Measurements from ENCODE around the gene CDKN1C. TPM values are rescaled to one million over a fixed set of nuclear protein-coding genes. Genes with fewer than 3 reads are reported as not detected.

The CDKN1C gene
- polyA plus RNA-seq, 4 donors = 125 to 210 (median 138) TPM

DNA sequence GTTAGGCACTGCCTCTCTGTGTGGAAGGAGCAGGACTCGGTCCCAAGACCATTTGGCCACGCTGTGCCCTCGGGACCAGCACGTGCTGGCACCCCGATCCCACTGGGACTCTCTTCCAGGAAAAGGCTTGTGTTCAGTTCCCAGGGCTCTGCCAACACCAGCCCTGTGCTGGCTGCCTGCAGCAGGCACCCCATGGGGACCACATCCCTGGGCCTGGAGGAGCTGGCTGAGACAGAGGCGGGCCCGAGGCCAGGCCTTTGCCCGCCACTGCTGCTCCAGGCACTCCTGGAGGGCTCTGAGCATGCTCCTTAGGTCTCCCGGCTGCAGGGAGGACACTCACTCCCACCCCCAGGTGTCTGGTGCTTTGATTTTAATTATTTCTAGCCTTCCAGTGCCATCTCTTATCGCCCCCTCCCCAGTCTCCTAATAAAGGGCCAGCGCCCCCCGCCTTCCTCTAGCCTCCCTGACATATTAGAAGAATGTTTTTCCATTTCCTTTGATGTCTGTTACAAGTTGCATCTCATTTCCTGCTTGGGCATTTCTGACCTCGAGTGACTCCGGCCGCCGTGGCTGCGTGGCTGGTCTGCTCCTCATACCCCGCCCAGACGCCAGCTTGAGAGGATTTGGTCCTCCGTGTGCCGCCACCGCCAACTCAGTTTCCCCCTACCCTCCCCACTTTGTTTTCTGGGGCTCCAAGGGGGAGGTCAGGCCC is 14.4 kb downstream of the CDKN1C start:
- DNase-seq (ENCODE audit: low read depth in 4 of 4, low spot score in 2 of 4) = no peak

DNA sequence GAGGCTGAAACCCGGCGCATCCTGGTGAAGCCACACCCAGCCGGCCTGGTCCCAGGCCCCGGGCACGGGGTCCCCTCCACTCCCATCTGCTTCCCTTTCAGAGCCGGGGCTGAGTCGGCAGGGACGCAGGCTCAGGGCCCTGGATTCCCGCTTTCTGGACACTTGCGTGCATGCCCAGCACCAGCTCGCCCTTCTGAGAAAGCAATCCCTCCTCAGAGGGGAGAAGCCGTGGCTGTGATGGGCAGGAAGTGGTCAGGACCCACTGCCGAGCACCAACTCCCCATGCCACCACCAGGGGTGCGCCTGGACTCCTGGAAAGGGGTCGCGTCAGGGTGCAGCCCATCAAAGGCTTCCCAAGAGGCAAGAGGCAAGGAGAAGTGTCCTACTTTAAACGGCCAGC is 15.1 kb downstream of the CDKN1C start:
- no peak for DNase-seq (ENCODE audit: low read depth in 4 of 4, low spot score in 2 of 4)

DNA sequence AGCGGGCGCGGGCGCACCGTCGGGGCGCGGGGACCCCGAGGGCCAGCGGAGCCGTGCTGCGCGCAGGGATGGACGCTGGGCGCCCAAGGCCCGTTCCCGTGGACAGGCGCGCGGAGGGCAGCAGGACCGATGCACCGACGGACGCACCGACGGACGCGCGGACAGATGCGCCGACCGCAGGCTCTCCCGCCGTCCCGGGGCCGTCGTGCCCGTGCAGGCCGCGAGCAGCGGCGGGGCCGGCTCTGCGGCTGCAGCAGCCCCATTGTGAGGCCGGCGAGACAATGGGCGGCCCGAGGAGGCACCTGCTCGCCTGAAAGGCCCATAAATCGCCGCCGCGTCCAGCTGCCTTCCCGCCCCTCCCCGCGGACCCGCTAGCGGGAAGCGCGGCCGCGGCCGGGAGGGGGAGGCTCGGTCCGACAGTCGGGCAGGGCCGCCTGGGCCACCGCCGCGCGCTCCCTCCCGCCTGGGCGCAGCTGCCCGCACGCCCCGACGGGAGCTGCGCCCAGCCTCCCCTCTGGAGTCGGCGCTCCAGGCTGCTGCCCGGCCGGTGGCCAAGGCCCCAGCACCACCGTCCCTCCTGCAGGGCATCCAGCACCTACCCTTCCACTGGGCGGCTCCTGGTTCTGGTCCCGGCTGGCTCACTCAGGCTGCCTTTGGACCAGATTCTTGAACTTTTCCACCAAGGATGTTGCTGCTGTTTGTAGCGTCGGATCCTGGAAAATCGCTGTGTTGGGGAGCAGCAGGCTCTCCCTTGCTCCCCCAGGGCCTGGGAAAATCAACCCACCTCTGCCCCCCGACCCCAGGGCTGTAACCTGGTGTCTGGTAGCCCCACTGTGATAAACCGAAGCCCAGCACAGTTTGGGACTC is 15.8 kb downstream of the CDKN1C start:
- DNase-seq (ENCODE audit: low read depth in 4 of 4, low spot score in 2 of 4) = no peak

DNA sequence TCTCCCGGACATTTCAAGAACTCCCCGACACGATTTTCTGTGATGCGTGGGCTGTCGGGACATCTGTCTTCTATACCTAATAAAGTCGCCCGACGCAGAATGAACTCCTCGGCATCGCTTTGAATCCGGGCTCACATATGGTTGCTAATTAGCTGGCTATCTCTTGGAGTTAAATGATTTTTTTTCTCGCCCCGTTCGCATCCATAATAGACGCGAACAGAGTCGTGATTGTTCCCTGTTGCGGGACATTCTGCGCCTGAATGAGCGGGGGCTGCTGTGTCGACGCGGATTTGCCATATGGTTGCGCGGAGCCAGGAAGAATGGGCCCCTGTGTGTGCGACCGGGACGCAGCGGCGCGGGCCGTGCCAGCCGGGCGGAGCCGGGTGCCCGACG is 16.4 kb downstream of the CDKN1C start:
- DNase-seq (ENCODE audit: low read depth in 4 of 4, low spot score in 2 of 4) = no peak

DNA sequence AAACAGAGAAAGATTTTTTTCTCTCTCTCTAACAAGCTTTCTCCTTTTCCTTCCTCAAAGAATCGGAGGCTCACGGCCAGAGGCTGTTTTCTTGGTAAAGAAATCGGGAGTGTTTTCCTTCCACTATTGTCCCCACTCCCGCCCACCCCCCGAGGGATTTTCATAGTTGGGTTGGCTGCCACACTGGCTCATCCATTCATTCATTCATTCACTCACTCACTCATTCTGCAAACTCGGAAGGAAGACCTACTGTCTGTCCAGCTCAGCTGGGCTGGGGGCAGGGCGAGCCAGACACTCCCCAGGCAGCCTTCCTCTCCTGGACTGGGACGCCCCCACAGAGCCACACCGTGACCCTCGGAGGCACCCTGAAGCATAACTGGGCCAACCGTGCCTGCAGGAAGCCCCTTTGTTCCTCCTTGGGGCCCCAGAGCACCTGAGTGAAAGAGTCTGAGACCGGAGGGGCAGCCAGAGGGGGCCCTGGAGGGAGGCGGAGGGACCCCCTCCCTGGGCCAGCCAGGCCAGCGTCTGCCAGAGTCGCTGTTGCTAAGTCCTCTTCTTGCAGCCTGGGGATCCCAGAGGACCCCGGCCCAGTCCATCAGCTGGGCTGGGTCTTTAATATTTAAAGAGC is 17.0 kb downstream of the CDKN1C start:
- no peak for DNase-seq (ENCODE audit: low read depth in 4 of 4, low spot score in 2 of 4)

DNA sequence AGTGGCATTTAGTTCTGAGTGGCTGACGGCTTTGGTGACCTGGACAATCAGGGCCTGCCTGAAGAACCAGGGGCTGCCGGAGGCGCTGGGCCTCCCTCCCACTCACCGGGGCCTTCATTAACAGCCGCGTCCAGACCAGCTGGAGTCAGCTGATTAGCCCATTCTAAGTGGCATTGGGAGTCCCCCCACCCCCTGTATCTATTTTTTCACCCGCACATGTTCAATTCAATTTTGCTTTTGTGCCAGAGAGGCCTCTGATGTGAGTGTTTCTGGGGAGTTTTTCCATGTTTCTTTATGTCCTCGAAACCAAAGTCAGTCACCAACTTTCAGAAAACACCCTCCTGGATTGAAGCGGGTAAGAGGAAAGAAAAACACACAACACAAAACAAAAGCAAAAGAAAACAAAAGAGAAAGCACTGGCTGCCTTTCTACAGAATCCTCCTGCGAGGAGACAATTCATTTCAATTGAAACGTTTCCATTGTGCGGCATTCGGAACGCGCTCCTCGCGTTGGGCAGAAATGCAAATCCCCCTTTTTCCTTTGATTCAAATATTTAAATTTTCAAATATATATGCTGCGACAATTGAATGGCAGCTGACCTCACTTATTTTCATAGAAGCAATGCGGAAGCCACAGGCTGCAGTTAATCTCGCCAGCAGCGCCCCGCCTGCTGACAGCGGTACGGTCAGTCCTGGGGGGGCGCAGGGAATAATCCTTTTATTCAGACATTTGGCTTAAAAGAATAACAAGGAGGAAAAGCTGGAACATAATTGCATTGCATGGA is 17.7 kb downstream of the CDKN1C start:
- no peak for DNase-seq (ENCODE audit: low read depth in 4 of 4, low spot score in 2 of 4)

DNA sequence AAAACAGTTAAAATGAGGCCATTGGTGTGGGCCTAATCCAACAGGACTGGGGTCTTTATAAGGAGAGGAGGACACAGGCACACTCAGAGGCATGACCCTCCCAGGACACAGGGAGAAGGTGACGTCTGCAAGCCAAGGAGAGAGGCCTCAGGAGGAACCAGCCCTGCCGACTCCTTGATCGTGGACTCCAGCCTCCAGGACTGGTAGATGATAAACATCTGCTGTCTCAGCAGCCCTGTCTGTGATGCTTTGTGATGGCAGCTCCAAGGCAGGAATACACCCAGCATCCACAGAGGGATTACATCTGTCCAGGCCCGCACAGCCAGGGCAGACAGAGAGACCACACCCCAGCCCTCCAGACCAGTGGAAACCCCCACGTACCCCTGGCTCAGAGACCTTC is 18.4 kb downstream of the CDKN1C start:
- no peak for DNase-seq (ENCODE audit: low read depth in 4 of 4, low spot score in 2 of 4)

DNA sequence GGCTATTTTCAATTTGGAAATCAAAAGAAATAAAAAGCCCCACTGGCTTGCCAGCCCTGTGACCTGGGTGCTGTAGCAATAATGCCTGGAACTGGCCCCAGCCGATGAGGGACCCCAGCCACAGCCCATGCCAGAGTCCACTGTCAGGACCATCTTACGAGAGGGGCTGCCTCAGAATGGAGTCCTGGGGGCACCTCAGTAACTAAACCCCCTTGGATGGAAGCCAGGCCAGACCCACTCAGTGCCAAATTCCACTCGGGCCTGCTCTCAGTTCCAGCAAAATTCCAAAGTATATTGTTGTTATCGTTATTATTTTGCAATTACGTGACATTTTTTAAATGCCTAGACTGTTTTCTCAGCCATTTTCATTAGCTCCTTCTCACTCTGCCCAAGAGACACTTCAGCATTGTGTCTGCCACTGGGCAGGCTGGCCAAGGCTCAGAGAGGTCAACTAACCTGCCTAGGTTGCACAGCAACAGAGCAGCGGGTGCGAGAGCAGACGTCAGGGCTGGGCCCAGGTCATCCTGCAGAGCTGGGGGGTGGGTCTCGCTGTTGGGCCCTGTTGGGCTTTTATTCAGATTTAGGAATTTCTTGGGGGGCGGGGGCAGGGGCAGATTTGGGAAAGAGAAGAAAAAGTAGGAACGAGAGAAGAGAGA is 19.5 kb downstream of the CDKN1C start:
- no peak for DNase-seq (ENCODE audit: low read depth in 4 of 4, low spot score in 2 of 4)

DNA sequence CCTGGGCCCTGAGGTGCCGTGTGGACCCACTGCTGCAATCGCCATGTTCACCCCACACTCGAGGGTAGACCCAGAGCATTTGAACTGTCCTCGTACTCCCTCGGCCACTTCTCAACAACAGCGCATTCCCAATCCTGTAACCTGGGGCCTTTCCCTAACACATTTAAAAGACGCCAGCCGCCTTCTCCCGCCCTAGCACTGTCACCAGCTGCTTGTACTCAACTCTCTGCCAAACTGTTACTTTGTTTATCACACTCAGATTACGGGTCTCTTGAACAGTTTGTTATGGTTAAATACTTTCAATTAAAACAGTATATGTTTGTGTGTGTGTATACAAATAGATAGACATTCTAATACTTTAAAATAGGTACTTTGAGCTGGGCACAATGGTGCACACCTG is 20.7 kb downstream of the CDKN1C start:
- no peak for DNase-seq (ENCODE audit: low read depth in 4 of 4, low spot score in 2 of 4)

DNA sequence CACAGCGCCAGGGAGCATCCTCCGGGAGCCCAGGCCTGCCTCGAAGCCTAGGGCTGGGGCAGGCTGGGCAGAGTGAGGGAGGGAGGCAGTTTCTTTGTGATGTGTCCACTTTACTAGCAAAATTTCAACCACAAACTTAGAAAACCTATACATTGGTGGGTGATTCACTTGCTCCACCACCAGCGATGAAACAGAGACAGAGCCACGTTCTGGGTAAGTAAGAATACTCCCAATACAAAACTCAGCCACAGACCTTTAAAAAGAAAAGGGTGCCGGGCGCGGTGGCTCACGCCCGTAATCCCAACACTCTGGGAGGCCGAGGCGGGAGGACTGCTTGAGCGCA is 22.3 kb downstream of the CDKN1C start:
- DNase-seq (ENCODE audit: low read depth in 4 of 4, low spot score in 2 of 4) = no peak

DNA sequence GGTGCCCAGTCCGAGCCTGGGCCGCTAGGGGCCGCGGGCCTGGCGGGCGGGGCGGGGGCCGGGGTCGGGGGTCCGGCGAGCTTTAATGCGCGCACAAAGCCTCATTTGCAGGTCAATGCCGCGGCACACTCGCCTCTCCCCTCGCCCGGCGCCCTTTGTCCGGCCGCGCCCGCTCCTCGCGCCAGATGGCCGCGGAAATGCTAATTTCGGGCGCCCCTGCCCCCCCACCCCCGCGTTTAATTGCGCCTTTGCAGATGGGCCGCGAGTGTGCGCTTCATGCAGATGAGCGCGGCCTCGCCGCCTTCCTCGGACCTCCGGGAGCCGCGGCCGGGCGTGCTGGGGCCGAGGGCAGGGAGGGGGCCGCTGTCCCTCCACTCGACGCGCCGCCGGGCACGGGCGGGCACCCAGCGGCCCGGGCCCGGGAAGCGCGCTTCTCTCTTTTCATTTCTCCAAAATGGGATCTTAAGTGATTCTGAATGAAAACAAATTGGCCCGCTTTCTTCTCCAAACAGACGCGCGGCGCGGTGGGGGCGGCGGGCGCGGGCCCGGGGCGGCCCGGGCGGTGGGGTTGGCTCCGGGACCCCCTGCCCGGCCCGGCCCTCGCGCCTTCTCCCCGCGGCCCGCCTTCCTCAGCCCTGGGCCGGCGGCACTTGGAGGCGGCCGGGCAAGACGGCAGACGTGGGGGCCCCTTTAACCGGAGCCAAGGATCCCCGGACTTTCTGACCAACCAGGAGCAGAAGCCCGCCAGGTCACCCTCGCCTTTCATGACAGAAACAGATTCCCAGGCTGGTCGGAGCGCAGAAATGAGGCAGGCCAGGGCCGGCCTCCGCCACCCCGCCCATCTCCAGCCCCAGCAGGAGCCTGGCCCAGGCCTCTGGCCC is 22.9 kb downstream of the CDKN1C start:
- DNase-seq (ENCODE audit: low read depth in 4 of 4, low spot score in 2 of 4) = no peak

DNA sequence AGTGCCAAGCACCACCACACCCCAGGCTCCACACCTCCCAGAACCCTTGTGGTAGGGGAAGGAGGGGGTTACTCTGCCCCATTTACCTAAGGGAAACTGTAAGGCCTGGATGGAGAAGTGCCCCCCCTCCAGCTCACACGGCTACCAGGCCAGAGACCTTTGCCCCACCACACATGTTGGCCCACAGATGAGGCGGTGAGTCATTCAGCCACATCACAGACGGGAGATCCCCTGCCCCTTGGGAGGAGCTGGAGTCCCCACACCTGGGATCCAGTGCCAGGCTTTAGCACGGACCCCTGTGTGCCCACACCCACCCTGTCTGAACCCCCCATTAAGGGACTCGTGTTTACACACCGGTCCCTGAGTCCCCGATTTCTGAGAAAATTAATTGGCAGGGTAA is 24.9 kb downstream of the CDKN1C start:
- DNase-seq (ENCODE audit: low read depth in 4 of 4, low spot score in 2 of 4) = no peak

DNA sequence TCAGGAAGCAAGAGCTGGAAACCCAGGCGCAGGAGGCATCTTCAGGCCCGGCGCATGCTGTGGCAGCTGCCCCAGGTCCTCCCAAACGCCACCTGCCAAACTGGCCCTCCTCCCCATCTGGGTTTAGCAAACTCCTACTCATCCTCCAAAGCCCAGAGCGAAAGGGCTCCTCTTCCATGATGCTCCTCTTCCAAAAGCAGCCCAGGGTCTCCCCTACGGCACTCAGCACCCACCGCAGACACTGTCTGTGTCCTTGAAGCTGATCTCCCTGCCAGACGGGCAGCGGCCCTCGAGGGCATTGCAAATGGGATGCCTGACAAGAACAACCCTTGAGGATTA is 25.9 kb downstream of the CDKN1C start:
- DNase-seq (ENCODE audit: low read depth in 4 of 4, low spot score in 2 of 4) = no peak

DNA sequence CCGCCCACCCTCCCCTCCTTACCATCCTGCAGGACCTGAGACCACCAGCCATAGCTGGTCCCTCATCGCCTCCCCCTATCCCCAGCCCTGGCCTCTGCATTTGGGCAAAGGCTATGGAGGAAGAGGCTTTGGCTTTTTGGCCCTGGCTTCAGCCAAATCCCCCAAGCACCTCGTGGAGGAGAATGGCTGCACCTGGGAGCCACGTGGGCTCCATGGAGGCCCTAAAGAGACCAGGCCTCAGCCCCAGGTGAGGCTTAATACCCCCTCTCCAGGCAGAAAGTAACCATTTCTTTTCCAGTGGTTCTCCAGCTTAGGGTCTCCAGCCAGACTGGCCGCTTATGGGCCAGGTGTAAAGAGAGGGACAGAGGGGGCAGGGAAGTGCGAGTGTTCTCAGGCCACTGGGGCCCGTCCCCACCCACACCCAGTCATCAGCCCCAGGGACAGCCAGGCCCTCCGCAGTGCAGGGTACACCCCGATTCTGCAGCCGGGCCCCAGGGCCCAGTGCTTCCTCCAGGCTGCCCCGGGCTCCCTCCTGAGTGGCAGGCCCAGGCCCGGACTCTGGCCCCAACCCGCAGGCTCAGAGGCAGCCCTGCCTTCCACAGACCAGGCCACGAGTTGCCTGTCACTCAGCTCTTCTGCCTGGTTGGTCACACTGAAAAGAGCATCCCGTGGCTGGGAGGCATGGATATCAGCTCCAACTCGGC is 26.4 kb downstream of the CDKN1C start:
- DNase-seq (ENCODE audit: low read depth in 4 of 4, low spot score in 2 of 4) = no peak

DNA sequence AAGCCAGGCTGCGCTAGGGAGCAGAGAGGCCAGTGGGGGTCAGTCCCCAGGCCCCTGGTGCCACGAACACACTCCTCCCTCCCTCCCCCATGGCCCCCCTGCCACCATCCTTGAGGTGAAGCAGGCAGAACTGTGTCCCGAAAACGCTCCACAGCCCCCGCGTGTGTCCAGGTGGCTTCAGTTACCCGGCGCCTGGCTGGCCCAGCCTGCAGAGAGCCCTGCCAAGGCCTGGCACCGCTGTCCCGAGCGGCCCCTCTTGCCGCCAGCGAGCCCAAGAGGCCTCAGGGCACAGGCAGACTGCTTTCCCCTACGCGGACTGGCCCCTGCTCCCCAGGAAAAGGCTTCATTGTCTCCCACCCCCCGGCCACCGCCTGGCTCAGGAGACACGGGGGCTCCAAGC is 27.7 kb downstream of the CDKN1C start:
- DNase-seq (ENCODE audit: low read depth in 4 of 4, low spot score in 2 of 4) = no peak

DNA sequence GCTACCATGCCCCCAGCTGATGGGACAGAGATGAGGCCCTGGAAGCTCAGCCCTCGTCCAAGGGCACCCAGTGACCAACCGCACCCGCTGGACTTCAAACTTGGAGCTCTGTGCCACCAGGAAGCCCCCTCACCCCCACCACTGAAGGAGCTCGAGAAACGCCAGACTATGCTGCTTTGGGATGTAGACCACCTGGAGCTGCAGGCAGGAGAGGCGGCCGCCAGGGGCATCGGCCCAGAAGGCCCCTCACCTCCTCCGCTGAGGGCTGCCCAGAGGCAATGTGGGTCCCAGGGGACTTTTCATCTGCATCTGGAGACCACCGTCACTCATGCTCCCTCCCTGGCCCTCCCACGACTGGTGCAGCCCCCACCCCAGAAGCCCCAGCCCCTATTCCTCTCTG is 28.3 kb downstream of the CDKN1C start:
- DNase-seq (ENCODE audit: low read depth in 4 of 4, low spot score in 2 of 4) = no peak

DNA sequence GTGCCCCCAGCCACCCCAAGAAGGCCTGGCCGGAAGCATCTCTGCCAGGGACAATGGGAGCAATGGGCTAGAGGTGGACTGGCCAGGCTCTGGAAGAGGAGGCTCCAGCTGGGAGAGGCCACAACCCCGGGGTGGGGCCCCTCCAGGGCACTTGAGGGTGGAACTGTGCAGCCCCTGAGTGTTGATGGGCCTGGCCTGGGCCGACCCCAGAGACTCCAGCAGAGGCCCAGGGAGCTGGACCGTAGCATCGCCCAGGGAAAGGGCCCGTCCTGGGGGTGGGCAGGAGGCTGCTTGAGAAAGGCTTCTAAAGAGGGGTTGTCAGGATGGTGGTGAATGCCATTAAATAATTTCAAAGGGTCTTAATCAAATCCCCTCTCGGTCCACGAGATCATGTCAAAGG is 30.4 kb downstream of the CDKN1C start:
- no peak for DNase-seq (ENCODE audit: low read depth in 4 of 4, low spot score in 2 of 4)

DNA sequence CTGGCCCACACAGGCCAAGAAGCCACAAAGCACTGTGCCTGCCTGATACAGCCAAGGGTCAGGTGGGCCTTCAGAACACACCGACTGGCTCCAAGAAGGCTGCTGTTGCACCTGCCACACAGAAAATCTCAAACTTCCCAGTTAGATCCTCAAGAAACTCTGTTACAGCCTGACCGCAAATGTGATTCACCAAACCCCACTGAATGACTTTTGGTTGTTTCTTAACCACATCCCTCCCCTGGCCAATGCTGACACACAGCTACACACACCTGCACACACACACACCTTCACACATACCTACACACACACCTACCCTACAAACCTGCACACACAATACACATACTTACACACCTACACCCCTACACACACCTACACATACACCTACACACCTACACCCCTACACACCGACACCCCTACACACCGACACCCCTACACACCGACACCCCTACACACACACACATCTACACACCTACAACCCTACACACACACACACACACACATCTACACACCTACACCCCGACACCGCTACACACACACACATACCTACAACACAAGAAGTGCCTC is 31.5 kb downstream of the CDKN1C start:
- DNase-seq (ENCODE audit: low read depth in 4 of 4, low spot score in 2 of 4) = no peak

DNA sequence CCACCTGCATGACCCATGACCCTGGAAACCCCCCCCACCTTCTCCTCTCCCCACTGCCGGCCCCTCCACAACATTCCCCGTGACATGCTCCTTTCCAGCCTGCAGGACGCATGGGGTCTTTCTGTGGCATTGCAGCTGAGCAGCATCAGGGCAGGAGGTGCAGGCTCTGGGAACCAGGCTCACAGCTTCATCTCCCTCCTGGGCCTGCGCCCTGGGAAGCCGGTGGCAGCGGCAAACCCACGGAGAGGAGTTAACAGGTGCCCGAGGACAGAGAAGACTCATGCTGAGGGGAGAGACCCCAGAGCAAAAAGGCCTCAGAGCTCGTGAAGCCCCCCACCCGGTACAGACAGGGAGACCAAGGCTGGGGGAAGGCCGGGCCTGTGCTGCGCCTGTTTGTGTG is 32.2 kb downstream of the CDKN1C start:
- DNase-seq (ENCODE audit: low read depth in 4 of 4, low spot score in 2 of 4) = no peak
